Smooth muscle cell of the brain vasculature (primary cell): ENCODE measurements around the gene ID3.

Experiments
- DNase-seq: peaks from one replicate; pipeline ENCODE4 v3.0.0-alpha.2; 2012; ENCODE audit warnings: low read depth, low spot score

The ID3 gene

GRCh38 chr1:23527900-23528249 is 31.4 kb downstream of the ID3 start:
- no peak for DNase-seq

DNA sequence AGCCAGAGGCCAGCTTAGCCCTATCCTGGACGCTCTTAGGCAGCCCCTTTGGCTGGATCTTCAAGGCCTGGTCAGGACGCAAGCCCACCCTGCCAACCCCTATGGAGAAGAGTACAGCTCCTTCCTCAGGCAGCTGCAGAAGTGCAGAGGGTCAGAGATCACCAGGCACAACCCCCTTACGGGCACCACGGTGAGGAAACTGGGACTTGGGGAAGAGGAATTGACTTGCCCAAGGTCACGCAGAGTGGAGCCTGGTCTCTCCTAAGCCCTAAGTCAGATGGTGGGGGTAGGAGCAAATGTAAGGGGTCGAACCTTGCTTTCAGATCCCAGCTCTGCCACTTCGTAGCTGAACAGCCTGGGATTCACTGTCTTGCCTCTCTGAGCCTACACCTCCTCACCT is 31.9 kb downstream of the ID3 start:
- no peak for DNase-seq

DNA sequence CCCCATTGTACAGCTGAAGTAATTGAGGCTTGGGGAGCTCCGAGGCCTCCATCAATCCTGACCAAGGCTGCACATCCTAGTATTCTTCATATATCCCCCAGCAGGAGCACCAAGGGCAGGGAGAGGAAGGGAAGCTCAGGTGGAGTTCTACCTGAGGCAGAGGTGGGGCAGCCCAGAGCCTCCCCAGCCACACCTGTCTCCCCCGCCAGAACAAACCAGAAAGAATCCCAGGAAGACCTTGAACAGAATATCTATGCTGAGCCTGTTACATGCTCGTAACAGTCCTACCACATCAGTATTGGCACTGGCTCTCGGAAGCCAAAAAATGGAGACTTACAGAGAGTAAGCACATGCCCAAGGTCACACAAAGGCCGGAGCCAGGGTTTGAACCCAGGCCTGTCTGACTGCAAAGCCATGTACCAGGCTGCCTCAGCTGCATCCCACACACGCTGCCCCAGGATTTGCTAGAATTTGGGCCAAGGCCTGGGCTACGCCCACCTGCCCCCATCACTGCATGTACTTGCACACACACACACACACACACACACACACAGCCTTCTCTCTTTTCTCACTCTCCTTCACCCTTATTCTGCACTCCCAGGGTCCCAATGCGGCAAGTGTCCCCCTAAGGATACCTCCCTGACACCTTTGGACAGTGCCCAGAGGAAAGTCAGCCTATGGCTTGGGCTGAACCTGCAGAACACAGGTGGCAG is 32.8 kb downstream of the ID3 start:
- no peak for DNase-seq

DNA sequence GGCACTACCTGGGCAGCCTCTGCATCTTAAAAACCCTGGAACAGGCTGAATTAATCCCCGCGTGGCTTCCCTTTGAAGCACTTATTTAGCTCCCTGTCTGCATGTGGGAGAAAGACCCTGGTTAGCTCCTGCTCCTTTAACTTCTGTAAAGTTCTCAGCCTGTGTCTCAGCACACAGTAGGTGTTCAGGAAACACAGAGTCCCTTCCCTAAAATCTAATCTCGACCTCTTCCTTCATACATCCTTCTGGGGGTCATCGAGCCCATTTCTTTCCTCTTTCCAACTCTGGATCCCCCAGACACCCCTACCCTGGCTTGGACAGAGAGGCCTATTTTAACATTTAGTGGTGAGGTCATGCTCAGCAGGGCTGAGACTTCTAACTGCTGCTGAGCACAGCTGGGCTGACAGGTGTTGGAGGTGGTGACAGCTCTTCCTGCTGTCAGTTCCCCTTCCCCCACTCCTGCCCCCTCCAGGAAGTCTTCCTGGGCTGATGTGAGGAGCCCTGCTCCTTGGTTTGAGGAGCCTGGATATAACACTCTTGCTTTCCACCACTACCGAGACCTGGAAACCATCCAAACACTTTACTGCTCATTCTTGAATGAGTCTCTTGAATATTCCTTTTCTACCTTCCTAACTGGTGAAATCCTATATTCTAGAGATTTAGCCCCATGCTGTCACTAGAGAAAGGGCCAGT is 33.6 kb downstream of the ID3 start:
- DNase-seq = no peak

DNA sequence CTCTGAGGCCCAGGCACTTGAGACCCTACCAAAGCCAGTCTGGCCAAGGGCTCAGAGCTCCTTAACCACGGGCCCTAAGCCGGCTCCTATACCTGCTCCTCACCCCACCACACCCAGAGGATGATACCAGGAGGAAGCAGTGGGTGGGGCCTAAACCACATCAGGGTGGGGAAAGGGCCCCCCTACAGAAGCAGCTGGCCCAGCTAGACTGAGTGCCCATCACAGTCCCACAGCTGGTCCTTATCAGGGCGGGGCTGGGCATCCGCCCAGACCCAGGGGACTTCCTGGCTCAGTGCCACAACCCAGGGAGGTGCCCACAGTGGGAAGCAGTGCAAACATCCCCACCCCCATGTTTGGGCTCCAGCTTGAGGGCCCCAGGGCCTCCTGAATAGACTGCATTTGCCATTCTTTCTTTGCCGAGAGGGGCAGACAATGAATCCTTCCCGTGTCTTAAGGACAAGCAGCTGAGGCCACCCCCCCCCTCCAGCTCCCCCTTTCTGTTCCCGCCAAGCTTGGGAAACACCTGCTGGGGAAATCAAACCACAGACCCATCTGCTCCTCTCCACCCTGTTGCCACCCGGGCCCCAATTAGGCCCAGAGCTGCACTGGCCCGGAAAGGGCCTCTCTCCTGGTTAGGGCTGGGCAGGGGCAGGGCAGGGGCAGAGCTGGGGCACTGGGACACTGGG is 34.4 kb downstream of the ID3 start:
- DNase-seq = no peak

- no peak for DNase-seq
Observed at GRCh38 chr1:23524163-23524562, 35.1 kb downstream of the ID3 start.

DNA sequence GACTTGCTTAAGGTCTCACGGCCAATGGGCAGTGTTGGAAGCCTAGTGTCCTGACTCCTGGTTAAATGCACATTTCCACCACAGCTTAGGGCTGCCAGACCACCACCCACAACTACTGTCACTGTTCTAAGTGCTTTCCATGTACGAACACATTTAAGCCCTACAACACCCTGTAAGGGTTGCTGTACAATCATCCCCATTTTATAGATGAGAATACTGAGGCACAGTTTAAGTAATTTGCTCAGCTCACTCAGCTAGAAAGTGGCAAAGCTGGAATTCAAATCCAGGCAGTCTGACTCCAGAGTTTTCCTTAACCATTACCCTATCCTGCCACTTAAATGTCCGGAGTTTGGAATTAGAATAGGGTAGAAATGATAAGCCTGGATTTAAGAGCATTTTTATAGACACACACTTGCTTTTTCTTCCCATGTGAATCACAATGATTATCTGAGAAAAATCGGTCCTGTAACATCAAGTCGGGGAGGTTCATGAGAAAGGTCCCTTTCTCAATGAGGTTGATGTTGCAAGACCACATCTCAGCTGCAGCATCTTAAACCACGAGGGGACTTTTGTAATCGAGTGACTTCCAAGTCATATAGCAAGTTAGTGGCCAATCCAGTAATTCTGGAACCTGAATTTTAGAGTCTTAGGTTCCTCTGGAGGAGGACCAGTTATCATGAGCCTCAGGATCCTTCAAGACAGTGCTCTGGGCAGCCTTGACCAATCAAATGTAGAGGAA is 36.9 kb downstream of the ID3 start:
- DNase-seq = no peak

- no peak for DNase-seq
Observed at GRCh38 chr1:23521588-23521987, 37.7 kb downstream of the ID3 start.

DNA sequence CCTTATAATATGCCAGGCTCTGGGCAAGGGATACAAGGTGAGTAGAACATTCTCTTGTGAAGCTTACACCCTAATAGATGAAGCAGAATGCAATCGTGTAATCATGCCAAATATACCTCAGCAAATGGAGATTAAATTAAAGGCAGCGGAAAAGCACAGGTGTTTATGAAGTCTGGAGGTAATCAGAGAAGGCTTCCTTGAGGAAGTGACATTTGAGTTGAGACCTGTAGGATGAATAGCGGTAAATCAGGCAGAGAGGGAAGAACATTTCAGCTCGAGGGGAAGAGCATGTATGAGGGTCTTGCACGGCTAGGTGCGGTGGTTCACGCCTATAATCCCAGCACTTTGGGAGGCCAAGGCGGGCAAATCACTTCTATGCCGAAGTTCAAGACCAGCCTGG is 41.7 kb downstream of the ID3 start:
- DNase-seq = no peak

- no peak for DNase-seq
Observed at GRCh38 chr1:23515905-23516304, 43.4 kb downstream of the ID3 start.

- no peak for DNase-seq
Observed at GRCh38 chr1:23514111-23514679, 45.1 kb downstream of the ID3 start.

DNA sequence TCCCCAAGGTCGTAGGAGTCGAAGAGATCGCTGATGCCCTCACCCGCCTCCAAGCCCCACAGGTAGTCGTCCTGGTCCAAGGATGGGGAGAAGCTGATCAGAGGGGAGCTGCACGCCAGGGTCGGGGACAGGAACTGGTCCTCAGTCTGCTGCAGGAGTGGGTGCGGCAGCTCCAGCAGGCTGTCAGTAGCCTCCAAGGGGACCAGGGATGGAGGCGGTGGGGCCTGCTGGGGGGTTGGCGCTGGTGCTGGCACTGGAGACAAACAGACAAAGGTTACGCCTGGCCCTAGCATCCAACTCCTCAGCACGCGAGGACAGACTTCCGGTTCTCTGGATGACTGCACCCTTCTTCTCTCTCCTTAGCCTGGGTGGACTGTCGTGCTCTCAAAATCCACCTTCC is 49.4 kb downstream of the ID3 start:
- no peak for DNase-seq
